Progenitor cell of endocrine pancreas (in vitro differentiated cells): ENCODE results near the gene SMG1. TPM values are rescaled to one million over a fixed set of nuclear protein-coding genes. Genes with fewer than 3 reads are reported as not detected.
"Not testable (repeated sequence)": the region's sequence is repeated elsewhere in the genome, so short reads cannot be mapped to it uniquely, and the experiment has no call there.

Source experiments
- DNase-seq: peaks from one replicate; pipeline ENCODE4 v3.0.0; 2021; ENCODE audit warnings: low spot score; ENCODE audit not compliant: unreplicated experiment
- H3K27ac Mint-ChIP-seq: 2 replicates; pipeline ENCODE4 v1.8.0; 2021; ENCODE audit warnings: mild to moderate bottlenecking, moderate library complexity, mixed read lengths
- H3K27me3 Mint-ChIP-seq: 2 replicates; pipeline ENCODE4 v1.8.0; 2021; ENCODE audit warnings: mixed read lengths
- H3K36me3 Mint-ChIP-seq: 2 replicates; pipeline ENCODE4 v1.8.0; 2022; ENCODE audit warnings: mixed read lengths; ENCODE audit not compliant: insufficient read depth
- H3K4me1 Mint-ChIP-seq: 2 replicates; pipeline ENCODE4 v1.8.0; 2021; ENCODE audit warnings: low read depth, mixed read lengths
- H3K4me3 Mint-ChIP-seq: 2 replicates; pipeline ENCODE4 v1.8.0; 2021; ENCODE audit warnings: low read depth, mild to moderate bottlenecking, moderate library complexity, mixed read lengths
- H3K9me3 Mint-ChIP-seq: 2 replicates; pipeline ENCODE4 v1.8.0; 2021; ENCODE audit warnings: low read depth, mixed read lengths
- CTCF ChIP-seq: fragments of 200-600 bp; sonication (generic); IDR thresholded peaks from one replicate; pipeline ENCODE4 v1.5.0; 2021; ENCODE audit warnings: antibody characterized with exemption, mild to moderate bottlenecking; ENCODE audit not compliant: unreplicated experiment
- total RNA-seq: library from RNA; stranded (reverse); gene quantifications from 2 replicates; pipeline ENCODE4 v1.2.1, GENCODE V29; 2021

SMG1 gene
- total RNA-seq, 1 donor from 2014 or later, result 113 TPM

DNA sequence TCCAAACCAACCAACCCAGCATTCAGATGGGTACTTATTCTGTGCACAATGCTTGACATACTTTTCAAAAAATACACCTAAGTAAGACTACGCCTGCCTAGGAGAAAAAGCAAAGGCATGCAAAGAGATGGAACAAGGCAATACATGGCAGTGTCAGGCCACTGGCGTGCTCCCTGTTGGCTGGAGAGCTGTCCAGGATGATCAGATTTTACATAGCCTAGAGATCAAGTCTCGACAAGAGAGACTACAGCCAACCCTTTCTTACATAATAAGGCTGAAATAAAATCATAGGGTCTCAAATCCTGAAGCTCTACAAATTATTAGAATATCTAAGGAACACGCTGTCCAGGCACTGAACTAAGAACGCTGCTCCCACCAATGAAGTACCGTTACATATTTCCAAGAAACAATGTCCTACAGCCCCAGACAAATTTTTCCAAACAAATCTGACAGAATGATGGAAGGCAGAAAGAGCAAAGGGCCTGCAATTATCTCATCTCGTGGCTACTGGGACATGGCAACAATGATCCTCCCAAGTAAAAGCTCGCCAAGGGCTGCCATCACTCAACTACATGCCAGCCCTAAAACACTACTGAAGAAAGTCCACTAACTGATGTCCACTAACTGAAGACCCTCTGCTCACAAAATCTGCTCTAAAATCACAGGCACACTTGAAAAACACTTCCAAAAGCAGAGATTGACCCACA lies 141.1 kb downstream of the SMG1 start:
- H3K27ac Mint-ChIP-seq, result peak overlapping the region; percentile 49
- peaks cover 38% of the 10 kb centered on the region for H3K4me1 Mint-ChIP-seq
- H3K9me3 Mint-ChIP-seq, result no peaks in the 10 kb centered on the region

DNA sequence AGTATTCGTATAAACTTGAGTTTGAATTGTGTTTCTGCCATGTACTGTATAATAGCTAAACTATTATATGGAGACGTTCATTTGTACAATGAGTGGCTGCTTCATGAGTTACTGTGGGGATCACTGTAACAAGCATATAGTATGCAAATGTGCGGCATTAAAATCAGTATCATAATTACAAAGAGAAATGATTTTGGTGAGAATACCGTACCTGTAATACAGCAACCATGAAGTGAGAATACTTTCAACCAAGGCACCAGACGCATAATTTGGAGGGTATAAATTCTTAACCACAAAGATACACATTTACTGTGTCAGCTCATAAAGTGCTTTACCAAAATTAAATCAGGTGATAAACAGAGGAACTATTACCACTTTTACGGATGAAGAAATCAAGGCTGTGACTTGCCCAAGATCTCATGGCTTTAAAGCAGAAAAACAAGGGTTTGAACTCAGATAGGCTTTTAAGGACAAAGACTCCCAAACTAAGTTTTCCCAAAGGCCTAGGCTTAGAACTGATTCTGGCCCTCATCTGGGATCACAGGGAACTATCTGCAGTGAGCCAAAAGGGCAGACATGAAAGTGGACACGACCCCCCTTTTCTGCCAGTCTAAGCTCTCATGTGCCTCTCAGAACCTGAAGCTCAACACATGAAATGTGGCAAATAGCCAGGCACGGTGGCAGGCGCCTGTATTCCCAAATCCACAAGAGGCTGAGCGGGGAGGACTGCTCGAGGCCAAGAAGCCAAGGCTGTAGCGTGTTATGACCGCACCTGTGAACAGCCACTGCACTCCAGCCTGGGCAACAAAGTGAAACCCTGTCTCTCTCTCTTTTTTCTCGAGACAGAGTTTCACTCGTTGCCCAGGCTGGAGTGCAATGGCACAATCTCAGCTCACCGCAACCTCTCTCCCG lies 142.5 kb downstream of the SMG1 start:
- Mint-ChIP-seq H3K4me1 (peaks cover 29% of the 10 kb centered on the region), H3K9me3 (no peaks in the 10 kb centered on the region), H3K4me3 (no peak overlapping the region), H3K27me3 (no peaks in the 10 kb centered on the region), H3K27ac (no peak overlapping the region), H3K36me3 (peaks cover 36% of the 10 kb centered on the region)
- no peak for TF ChIP-seq CTCF
- no peak for DNase-seq

More for the DNA sequence above, 141.1 kb downstream of the SMG1 start:
- no peak for TF ChIP-seq CTCF
- Mint-ChIP-seq H3K27me3 (no peaks in the 10 kb centered on the region), H3K4me3 (no peak overlapping the region), H3K36me3 (peaks cover 40% of the 10 kb centered on the region)
- no peak for DNase-seq

GRCh38 chr16:18782697-18783429 lies 143.3 kb downstream of the SMG1 start:
- no peak overlapping the region for H3K27ac Mint-ChIP-seq
- peaks cover 28% of the 10 kb centered on the region for H3K36me3 Mint-ChIP-seq
- peaks cover 21% of the 10 kb centered on the region for H3K4me1 Mint-ChIP-seq
- no peak overlapping the region for H3K4me3 Mint-ChIP-seq
- no peak for TF ChIP-seq CTCF
- H3K9me3 Mint-ChIP-seq, result no peaks in the 10 kb centered on the region
- no peaks in the 10 kb centered on the region for H3K27me3 Mint-ChIP-seq
- DNase-seq, result no peak

DNA sequence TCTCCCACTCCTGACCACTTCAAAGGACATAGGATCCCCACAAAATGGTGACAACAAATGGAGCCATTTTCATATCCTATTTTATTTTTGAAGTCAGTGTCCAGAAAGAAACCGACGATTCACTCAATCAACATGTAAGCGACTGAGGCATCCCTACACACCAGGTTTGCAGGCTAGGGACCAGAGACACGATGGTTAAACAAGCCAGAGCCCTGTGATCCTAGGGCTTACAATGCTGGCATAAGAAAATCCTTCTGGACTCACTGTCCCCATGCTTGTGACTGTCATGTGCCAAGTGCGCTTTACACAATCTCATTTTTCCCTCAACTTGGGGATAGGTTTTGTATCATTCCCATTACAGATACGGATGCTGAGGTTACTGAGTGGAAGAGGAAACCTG lies 145.0 kb downstream of the SMG1 start:
- Mint-ChIP-seq H3K36me3 (peaks cover 18% of the 10 kb centered on the region), H3K4me1 (peaks cover 12% of the 10 kb centered on the region)
- H3K27ac Mint-ChIP-seq, H3K4me3 Mint-ChIP-seq, H3K9me3 Mint-ChIP-seq, H3K27me3 Mint-ChIP-seq, DNase-seq: not testable (repeated sequence)

DNA sequence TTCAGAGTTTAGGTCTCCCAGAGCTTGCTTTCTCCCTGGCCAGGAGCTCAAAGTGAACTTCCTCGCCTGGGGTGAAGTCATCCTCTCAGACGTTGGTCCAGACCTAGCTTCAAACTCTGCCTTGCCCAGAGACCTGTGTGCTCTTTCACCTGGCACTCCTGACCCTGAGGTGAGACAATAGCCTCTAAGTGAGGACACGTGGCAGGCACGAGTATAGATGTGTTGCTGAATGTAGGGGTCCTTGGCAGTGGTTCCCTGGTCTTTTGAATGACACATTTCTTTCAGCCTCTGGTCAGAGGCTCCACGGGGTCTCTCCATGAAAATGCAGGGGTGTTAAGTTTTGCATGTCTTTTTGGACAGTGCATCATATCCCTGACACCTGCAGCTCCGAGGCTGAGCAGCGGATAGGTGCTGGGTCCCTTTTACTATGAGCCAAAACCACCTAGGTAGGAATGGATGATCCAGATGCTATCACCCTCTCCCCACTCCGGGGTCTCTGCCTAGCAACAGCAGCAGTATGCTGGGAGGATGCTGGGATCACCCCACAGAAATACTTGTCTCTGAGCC lies 145.7 kb downstream of the SMG1 start:
- not testable (repeated sequence) for H3K4me3 Mint-ChIP-seq, H3K4me1 Mint-ChIP-seq, H3K27me3 Mint-ChIP-seq, H3K27ac Mint-ChIP-seq, H3K9me3 Mint-ChIP-seq, DNase-seq
- peaks cover 17% of the 10 kb centered on the region for H3K36me3 Mint-ChIP-seq

DNA sequence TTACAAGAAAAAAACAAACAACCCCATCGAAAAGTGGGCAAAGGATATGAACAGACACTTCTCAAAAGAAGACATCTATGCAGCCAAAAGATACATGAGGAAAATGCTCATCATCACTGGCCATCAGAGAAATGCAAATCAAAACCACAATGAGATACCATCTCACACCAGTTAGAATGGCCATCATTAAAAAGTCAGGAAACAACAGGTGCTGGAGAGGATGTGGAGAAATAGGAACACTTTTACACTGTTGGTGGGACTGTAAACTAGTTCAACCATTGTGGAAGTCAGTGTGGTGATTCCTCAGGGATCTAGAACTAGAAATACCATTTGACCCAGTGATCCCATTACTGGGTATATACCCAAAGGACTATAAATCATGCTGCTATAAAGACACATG lies 148.5 kb downstream of the SMG1 start:
- not testable (repeated sequence) for H3K4me3 Mint-ChIP-seq, H3K27me3 Mint-ChIP-seq, H3K9me3 Mint-ChIP-seq, H3K36me3 Mint-ChIP-seq, H3K4me1 Mint-ChIP-seq, DNase-seq, H3K27ac Mint-ChIP-seq

DNA sequence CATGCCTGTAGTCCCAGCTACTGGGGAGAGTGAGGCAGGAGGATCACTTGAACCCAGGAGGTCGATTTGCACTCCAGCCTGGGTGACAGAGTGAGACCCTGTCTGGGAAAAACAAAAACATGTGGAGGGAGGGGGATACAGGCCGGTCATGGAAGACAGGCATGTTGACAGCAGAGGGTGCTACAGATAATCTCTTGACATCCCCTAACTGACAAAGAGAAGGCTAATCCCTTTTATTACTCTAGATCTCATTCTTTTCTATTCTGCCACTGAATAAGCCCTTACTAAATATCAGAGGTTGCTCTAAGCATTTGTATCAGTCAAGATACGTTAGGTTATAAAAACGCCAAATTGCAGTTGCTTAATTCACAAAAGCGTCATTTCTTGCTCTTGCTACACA lies 149.9 kb downstream of the SMG1 start:
- not testable (repeated sequence) for H3K27me3 Mint-ChIP-seq, H3K4me3 Mint-ChIP-seq, H3K27ac Mint-ChIP-seq, H3K4me1 Mint-ChIP-seq, H3K9me3 Mint-ChIP-seq, H3K36me3 Mint-ChIP-seq, DNase-seq

DNA sequence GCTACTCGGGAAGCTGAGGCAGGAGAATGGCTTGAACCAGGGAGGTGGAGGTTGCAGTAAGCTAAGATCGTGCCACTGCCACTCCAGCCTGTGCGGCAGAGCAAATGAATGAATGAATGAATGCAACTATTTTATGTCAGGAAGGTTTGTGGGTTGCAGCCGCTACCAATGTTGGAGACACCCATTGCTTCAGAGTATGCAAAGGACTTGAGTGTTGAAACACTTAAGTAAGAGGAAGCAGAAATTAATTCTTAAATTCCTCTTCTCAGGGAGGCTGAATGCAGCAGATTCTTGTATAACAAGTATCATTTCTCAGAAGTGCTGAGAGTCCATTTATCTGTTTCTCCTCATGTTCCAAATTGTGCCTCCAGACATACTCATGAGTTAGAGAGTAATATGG lies 151.6 kb downstream of the SMG1 start:
- not testable (repeated sequence) for H3K4me1 Mint-ChIP-seq, H3K4me3 Mint-ChIP-seq, H3K9me3 Mint-ChIP-seq, H3K36me3 Mint-ChIP-seq, H3K27me3 Mint-ChIP-seq, H3K27ac Mint-ChIP-seq, DNase-seq

DNA sequence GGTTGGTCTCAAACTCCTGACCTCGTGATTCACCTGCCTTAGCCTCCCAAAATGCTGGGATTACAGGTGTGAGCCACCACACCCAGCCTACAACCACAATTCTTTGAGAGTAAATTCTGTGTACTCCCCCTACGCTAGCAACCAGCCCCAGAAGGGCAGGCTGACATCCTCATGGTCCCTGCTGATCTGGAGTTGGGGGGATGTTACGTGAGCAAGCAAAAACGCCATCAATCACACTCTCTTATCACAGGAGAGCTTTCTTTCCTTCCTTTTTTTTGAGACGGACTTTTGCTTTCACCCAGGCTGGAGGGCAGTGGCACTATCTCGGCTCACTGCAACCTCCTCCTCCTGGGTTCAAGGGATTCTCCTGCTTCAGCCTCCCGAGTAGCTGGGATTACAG lies 154.0 kb downstream of the SMG1 start:
- H3K27me3 Mint-ChIP-seq, H3K9me3 Mint-ChIP-seq, H3K4me1 Mint-ChIP-seq, H3K36me3 Mint-ChIP-seq, H3K27ac Mint-ChIP-seq, DNase-seq, H3K4me3 Mint-ChIP-seq: not testable (repeated sequence)
